Activated CD4-positive, alpha-beta T cell treated with anti-CD3 and anti-CD28 coated beads, Interleukin-2, amount 10 ng/mL, durations not matched to agents 7 days and 5 days (primary cell): ENCODE data around the gene PAPPA. TPM values are rescaled to one million over a fixed set of nuclear protein-coding genes. Genes with fewer than 3 reads are reported as not detected.

Experiments
- CTCF ChIA-PET: fragments of 350-600 bp; sonication (Branson Sonifier 250); formaldehyde crosslinking; loops from one replicate; lab custom pipeline; 2021; ENCODE audit warnings: antibody characterized with exemption; lab: Charles Lee
- POLR2A ChIA-PET: fragments of 350-600 bp; sonication (Branson Sonifier 250); formaldehyde crosslinking; loops from one replicate; lab custom pipeline; 2021; ENCODE audit warnings: antibody characterized with exemption; lab: Charles Lee
- DNase-seq: peaks from one replicate; pipeline ENCODE4 v3.0.0-alpha.2; 2020
- H3K27ac Mint-ChIP-seq: one replicate; pipeline ENCODE4 v1.8.0; 2021; ENCODE audit warnings: mild to moderate bottlenecking, moderate library complexity, mixed read lengths
- H3K27me3 Mint-ChIP-seq: one replicate; pipeline ENCODE4 v1.8.0; 2021; ENCODE audit warnings: mixed read lengths
- H3K36me3 Mint-ChIP-seq: one replicate; pipeline ENCODE4 v1.8.0; 2021; ENCODE audit warnings: low read depth, mixed read lengths
- H3K4me1 Mint-ChIP-seq: one replicate; pipeline ENCODE4 v1.8.0; 2021; ENCODE audit warnings: mixed read lengths
- H3K4me3 Mint-ChIP-seq: one replicate; pipeline ENCODE4 v1.8.0; 2021; ENCODE audit warnings: mild to moderate bottlenecking, moderate library complexity, mixed read lengths
- H3K9me3 Mint-ChIP-seq: one replicate; pipeline ENCODE4 v1.8.0; 2021; ENCODE audit warnings: mixed read lengths
- total RNA-seq, 2 experiments: library from RNA; stranded (reverse); gene quantifications; one replicate each; pipeline ENCODE4 v1.2.3, GENCODE V29; 2021

The PAPPA gene
- total RNA-seq, 2 experiments from 2014 or later = not detected

- Mint-ChIP-seq H3K36me3 (no peaks in the 10 kb centered on the region), H3K27ac (no peak overlapping the region), H3K9me3 (no peaks in the 10 kb centered on the region), H3K4me1 (no peaks in the 10 kb centered on the region), H3K4me3 (no peak overlapping the region), H3K27me3 (no peaks in the 10 kb centered on the region)
- no peak for DNase-seq
- POLR2A ChIA-PET = no interaction called here
- CTCF ChIA-PET = no interaction called here
These were observed 134.1 kb downstream of the PAPPA start for GRCh38 chr9:116287721-116288120.

DNA sequence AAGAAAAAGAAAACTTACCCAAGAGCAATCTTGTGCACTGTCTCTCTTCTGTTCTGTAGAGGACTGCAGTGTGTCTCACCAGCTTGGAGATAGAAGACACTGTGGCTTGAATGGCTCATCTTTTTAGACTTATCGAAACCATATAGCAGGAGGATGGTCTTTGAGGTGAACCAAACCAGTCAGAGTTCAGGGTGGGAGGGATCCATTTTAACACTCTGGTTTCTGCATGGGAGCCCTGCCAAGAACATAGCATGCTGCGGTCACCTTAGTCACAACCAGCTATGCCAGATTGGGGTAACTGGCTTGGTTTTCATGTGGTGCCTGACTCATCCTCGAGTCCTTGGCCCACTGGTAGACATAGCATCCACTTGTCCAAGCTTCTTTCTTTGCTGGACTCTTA is 135.1 kb downstream of the PAPPA start:
- Mint-ChIP-seq H3K27me3 (no peaks in the 10 kb centered on the region), H3K27ac (no peak overlapping the region), H3K4me3 (no peak overlapping the region), H3K4me1 (no peaks in the 10 kb centered on the region), H3K36me3 (no peaks in the 10 kb centered on the region), H3K9me3 (no peaks in the 10 kb centered on the region)
- ChIA-PET CTCF (no interaction called here), POLR2A (no interaction called here)
- DNase-seq = no peak

DNA sequence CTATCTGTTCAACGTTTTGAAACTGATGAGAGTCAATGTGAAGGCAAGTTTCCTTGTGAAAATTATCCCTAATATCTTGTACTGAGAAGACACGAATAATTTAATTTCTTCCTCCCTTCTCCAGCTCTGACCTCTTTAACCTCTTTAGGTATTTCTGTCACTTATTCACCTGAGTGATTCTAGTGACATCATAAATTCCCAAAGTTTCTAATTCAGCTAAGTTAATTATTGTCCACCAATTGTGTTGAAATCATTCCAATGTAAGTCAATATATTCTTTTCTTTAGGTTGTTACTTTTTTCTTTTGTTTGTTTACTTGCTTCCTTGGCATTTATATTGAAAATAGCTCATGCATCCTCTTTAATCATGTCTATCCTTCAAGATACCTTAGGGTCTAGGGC is 143.8 kb downstream of the PAPPA start:
- H3K4me1 Mint-ChIP-seq = no peaks in the 10 kb centered on the region
- ChIA-PET CTCF (no interaction called here), POLR2A (no interaction called here)
- peaks cover 1% of the 10 kb centered on the region for H3K27me3 Mint-ChIP-seq
- no peak for DNase-seq
- no peak overlapping the region for H3K4me3 Mint-ChIP-seq
- no peak overlapping the region for H3K27ac Mint-ChIP-seq
- no peaks in the 10 kb centered on the region for H3K9me3 Mint-ChIP-seq
- no peaks in the 10 kb centered on the region for H3K36me3 Mint-ChIP-seq

DNA sequence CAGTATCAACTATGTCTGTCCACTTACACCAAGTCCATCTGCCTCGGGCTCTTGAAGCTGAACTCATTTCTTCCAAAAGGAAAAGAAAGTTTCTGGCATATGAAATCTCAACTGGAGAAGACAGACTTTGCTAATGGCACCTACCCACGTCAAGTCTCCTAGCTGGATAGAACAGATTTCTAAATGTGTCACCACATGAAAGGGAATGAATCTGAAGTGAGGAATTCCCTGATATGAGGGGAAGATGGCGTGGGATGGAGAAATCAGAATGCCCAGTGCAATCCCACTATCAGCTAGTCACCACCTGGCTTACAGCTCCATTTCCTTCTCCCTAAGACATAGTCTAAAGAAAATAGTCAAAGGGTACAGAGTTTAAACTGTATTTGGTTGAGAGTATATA is 144.7 kb downstream of the PAPPA start:
- Mint-ChIP-seq H3K36me3 (no peaks in the 10 kb centered on the region), H3K9me3 (no peaks in the 10 kb centered on the region), H3K27ac (no peak overlapping the region), H3K27me3 (peaks cover 1% of the 10 kb centered on the region), H3K4me1 (no peaks in the 10 kb centered on the region), H3K4me3 (no peak overlapping the region)
- ChIA-PET POLR2A (no interaction called here), CTCF (no interaction called here)
- no peak for DNase-seq

DNA sequence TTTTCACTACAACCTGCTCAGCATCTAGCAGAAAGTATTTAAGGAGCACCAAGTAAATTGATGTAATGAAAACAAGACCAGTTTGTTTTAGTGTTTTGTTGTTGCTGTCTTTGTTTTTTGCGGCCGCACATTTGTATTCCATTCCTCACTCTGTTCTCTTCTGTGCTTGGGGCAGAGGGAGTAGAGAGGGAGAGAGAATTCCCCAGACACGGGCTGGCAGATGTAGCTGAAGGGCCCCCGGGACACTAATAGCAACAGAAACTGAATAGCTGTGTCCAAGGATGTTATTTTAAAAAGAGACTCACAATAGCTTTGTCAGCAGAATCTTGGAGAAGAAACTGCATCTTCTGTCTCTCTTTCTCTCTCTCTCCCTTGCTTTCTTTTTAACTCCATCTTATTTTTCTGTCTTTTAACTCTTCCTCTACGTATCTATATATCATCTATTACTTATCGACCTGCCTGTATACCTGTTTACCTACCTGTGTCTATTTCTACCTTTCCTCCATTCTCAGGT is 145.3 kb downstream of the PAPPA start:
- no peaks in the 10 kb centered on the region for H3K9me3 Mint-ChIP-seq
- ChIA-PET POLR2A (no interaction called here), CTCF (interaction anchor here (0.6 kb wide), 1 partner anchor 54 kb away, joined by 3 read pairs; no protein-coding TSS in a partner anchor)
- no peak for DNase-seq
- no peaks in the 10 kb centered on the region for H3K4me1 Mint-ChIP-seq
- no peaks in the 10 kb centered on the region for H3K36me3 Mint-ChIP-seq
- H3K27me3 Mint-ChIP-seq = peaks cover 1% of the 10 kb centered on the region
- H3K4me3 Mint-ChIP-seq = no peak overlapping the region
- H3K27ac Mint-ChIP-seq = no peak overlapping the region

- Mint-ChIP-seq H3K27ac (no peak overlapping the region), H3K27me3 (no peaks in the 10 kb centered on the region), H3K4me1 (no peaks in the 10 kb centered on the region), H3K4me3 (no peak overlapping the region), H3K9me3 (no peaks in the 10 kb centered on the region), H3K36me3 (no peaks in the 10 kb centered on the region)
- ChIA-PET POLR2A (no interaction called here), CTCF (no interaction called here)
- no peak for DNase-seq
These were observed 146.8 kb downstream of the PAPPA start for GRCh38 chr9:116300360-116300870.

GRCh38 chr9:116303270-116303669 is 149.7 kb downstream of the PAPPA start:
- no peaks in the 10 kb centered on the region for H3K4me1 Mint-ChIP-seq
- no peaks in the 10 kb centered on the region for H3K27me3 Mint-ChIP-seq
- no peaks in the 10 kb centered on the region for H3K36me3 Mint-ChIP-seq
- CTCF ChIA-PET = interaction anchor here (1.0 kb wide), 1 partner anchor 9 kb away, joined by 3 read pairs; no protein-coding TSS in a partner anchor
- H3K4me3 Mint-ChIP-seq = no peak overlapping the region
- DNase-seq = no peak
- POLR2A ChIA-PET = no interaction called here
- no peaks in the 10 kb centered on the region for H3K9me3 Mint-ChIP-seq
- H3K27ac Mint-ChIP-seq = no peak overlapping the region

DNA sequence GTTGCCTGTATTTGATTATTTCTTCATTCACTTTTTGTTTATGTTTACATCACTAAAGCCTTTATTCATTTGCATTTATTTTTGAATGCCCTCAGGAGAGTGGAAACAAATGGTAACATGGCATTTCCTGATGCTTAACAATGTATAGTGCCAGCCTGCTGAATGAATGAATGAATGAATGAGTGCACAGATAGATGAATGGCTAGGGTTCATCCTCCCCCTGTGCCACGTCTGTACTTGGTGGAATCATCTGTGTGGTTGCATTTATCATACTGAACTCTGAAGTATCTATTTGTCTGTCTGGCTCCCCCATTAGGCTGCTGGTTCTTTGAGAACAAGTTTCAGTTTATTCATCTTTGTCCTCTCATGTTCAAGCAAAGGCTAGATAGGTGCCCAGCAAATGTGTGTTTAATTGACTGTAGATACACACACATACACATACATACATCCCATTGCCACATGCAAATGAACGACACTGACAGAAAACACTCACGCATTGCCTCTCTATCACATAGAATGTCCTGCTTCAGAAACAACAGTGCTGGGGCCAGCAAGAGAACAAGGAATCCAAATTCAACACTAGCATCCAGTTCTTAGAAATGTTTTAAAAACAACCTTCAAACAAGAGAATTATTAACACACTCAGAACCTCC is 150.4 kb downstream of the PAPPA start:
- Mint-ChIP-seq H3K4me1 (no peaks in the 10 kb centered on the region), H3K9me3 (no peaks in the 10 kb centered on the region), H3K36me3 (no peaks in the 10 kb centered on the region), H3K27me3 (no peaks in the 10 kb centered on the region), H3K27ac (no peak overlapping the region), H3K4me3 (no peak overlapping the region)
- ChIA-PET POLR2A (no interaction called here), CTCF (interaction anchor here (1.0 kb wide), 1 partner anchor 10 kb away, joined by 3 read pairs; no protein-coding TSS in a partner anchor)
- no peak for DNase-seq

GRCh38 chr9:116304761-116305160 is 151.2 kb downstream of the PAPPA start:
- Mint-ChIP-seq H3K4me1 (no peaks in the 10 kb centered on the region), H3K9me3 (no peaks in the 10 kb centered on the region), H3K36me3 (no peaks in the 10 kb centered on the region), H3K27me3 (no peaks in the 10 kb centered on the region), H3K27ac (no peak overlapping the region), H3K4me3 (no peak overlapping the region)
- DNase-seq = no peak
- ChIA-PET CTCF (no interaction called here), POLR2A (no interaction called here)

- Mint-ChIP-seq H3K4me3 (no peak overlapping the region), H3K4me1 (no peaks in the 10 kb centered on the region), H3K27ac (no peak overlapping the region), H3K9me3 (no peaks in the 10 kb centered on the region), H3K36me3 (no peaks in the 10 kb centered on the region), H3K27me3 (no peaks in the 10 kb centered on the region)
- no peak for DNase-seq
- ChIA-PET CTCF (no interaction called here), POLR2A (no interaction called here)
These were observed 154.5 kb downstream of the PAPPA start for GRCh38 chr9:116308076-116308475.

DNA sequence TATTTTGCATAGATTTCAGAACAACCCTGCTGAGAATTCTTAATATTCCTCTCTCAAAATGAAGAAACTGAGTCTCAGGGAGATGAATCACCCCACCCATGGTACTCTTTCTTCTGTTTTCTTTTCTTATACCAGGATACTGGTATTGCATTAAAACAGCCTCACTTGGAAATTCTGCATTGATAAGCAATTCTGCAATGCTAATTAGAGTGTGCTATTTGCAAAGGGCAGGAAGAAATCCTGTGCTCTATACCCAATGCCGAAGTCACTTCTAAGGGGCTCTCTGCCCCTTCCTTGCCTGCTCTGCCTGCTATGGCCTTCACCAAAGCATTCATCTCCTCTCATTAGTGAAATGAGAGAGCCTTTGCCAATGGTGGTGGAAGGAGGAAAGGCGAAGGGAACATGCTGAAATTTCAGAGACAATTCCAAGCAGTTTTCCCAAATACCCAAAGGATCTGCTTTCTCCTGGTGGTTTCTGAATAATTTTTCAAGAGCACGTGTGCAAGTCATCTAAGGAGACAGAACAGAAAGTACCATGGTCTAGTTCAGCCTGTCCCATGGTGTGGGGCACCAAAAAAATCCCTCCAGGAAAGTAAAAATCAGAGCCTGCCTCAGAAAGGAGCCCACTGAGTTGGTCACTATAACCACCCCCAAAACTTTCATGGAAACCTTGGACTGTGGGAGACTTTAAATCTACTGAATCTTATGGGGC is 156.5 kb downstream of the PAPPA start:
- H3K9me3 Mint-ChIP-seq = no peaks in the 10 kb centered on the region
- DNase-seq = no peak
- H3K4me3 Mint-ChIP-seq = no peak overlapping the region
- H3K27me3 Mint-ChIP-seq = no peaks in the 10 kb centered on the region
- ChIA-PET CTCF (no interaction called here), POLR2A (no interaction called here)
- no peak overlapping the region for H3K27ac Mint-ChIP-seq
- H3K4me1 Mint-ChIP-seq = no peaks in the 10 kb centered on the region
- no peaks in the 10 kb centered on the region for H3K36me3 Mint-ChIP-seq

DNA sequence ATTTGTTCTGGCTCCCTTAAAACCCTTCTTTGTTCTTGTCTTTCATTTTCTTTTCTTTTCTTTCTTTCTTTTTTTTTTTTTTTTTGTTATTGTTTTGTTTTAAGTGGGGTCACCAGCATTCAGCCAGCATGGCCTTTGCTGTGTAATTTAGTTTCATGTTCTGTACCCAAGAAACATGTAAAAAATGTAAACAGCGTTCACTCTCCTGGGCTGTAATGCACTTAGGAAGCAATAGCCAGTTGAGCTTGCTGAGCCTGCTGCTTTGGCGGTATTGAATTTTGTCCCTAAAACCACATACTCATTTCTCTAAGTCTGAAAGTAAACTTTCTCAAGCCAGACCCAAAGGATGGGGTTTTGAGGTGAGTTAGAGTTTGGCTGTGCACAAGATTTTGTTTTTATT is 158.6 kb downstream of the PAPPA start:
- Mint-ChIP-seq H3K9me3 (no peaks in the 10 kb centered on the region), H3K4me1 (no peaks in the 10 kb centered on the region), H3K4me3 (no peak overlapping the region), H3K36me3 (no peaks in the 10 kb centered on the region), H3K27ac (no peak overlapping the region), H3K27me3 (no peaks in the 10 kb centered on the region)
- ChIA-PET CTCF (interaction anchor here (0.6 kb wide), 1 partner anchor 1211 kb away, joined by 5 read pairs; no protein-coding TSS in a partner anchor), POLR2A (no interaction called here)
- no peak for DNase-seq

DNA sequence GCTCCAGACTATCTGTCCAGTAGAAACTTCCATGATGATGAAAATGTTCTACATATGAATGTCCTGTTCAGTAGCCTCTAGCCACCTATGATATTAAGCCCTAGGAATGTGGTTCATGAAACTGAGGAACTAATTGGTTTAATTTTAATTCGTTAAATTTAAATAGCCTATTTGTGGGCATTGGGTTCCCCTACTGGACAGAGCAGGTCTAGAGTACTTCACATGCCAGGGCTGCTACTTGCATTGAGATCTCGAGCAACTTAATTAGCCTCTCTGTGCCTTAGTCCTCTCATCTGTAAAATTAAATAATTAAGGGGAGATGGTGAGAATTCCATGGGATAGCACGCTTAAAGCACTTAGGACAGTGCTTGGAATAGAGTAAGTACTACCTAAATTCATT is 160.0 kb downstream of the PAPPA start:
- no peak for DNase-seq
- POLR2A ChIA-PET = no interaction called here
- Mint-ChIP-seq H3K4me3 (no peak overlapping the region), H3K4me1 (no peaks in the 10 kb centered on the region), H3K27ac (no peak overlapping the region), H3K36me3 (no peaks in the 10 kb centered on the region), H3K9me3 (no peaks in the 10 kb centered on the region), H3K27me3 (no peaks in the 10 kb centered on the region)
- CTCF ChIA-PET = no interaction called here
